Colonic mucosa (tissue), 4 donors: ENCODE measurements around the gene C11orf91. TPM values are rescaled to one million over a fixed set of nuclear protein-coding genes. Genes with fewer than 3 reads are reported as not detected.

ENCODE experiments used
- DNase-seq: peaks from one replicate; pipeline ENCODE4 v3.0.0-alpha.2; 2020
- H3K27ac ChIP-seq: fragments of 200-600 bp; one replicate; pipeline ENCODE4 v1.8.0; 2021
- H3K27me3 ChIP-seq: fragments of 200-600 bp; one replicate; pipeline ENCODE4 v1.8.0; 2021
- H3K36me3 ChIP-seq: fragments of 200-600 bp; one replicate; pipeline ENCODE4 v1.8.0; 2021
- H3K4me1 ChIP-seq: fragments of 200-600 bp; one replicate; pipeline ENCODE4 v1.8.0; 2021; ENCODE audit warnings: mild to moderate bottlenecking
- H3K4me3 ChIP-seq: fragments of 200-600 bp; one replicate; pipeline ENCODE4 v1.8.0; 2021
- H3K9ac ChIP-seq, 2 donors: one replicate each; pipeline ENCODE4 v1.7.0; 2013; ENCODE audit warnings: control low read depth in 2 of 2, low read depth in 2 of 2, low read length in 2 of 2
- H3K9me3 ChIP-seq: fragments of 200-600 bp; one replicate; pipeline ENCODE4 v1.8.0; 2021
- intact Hi-C: fragments of 100-400 bp; cut with DNase I; formaldehyde crosslinking; loops from one replicate; pipeline ENCODE4 v1.14.1; 2022
- total RNA-seq, 2 donors: library from RNA; stranded (reverse); fragmentation: NEBNext Ultra II Directional in 1 of 2; extraction: Animal tissue kit (Norgen Biotek cat#: 25700) in 1 of 2; gene quantifications; one replicate each; pipeline ENCODE4 v1.2.1, GENCODE V29; 2021
- TF ChIP-seq, protein P1 (sequence below): fragments of 200-600 bp; IDR thresholded peaks from one replicate; pipeline ENCODE4 v1.8.0; 2022; ENCODE audit warnings: antibody characterized with exemption, mild to moderate bottlenecking
- donor health status: healthy.
- donor health status: DM: no; HTN: no; CAD: no.
- donor health status: DM: no; HTN: no; CAD: no.

C11orf91 gene
- total RNA-seq, 2 donors from 2014 or later: not detected

DNA sequence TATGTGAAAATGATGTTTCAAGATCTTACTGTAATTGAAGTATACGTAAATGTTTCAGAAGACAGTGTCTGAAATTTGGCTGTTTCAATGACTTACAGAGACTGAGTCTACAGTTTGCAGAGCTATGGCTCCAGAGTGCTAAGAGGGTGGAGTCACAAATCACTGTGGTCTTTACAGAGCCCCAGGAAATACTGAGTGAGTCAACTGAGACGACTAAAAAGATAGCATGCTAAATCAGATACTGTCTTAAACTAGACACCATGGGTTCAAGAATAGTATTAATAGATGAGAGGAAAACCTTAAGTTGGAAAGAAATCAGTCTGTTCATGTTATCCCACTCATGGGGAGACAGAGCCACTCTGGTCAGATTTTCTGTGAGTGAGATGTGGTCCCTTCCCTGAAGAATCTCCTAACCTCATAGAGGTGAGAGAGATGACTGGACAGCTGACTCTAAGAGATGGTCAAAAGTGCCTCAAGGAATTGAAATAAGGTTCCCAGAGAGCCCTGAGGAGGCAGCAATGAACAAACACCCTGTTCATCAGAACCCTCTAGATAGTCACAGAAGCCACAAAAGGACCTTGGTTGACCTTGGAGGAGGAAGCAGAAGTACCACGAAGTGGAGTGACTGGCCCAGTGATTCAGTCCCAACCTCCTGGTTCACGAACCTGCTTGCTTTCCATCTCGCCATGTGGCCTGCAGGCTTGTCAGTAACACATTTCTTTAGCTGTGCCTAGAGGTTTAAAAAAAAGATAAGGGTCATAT, 30.2 kb downstream of the C11orf91 start:
- H3K4me3 ChIP-seq: no peak overlapping the region
- TF ChIP-seq, protein P1, sequence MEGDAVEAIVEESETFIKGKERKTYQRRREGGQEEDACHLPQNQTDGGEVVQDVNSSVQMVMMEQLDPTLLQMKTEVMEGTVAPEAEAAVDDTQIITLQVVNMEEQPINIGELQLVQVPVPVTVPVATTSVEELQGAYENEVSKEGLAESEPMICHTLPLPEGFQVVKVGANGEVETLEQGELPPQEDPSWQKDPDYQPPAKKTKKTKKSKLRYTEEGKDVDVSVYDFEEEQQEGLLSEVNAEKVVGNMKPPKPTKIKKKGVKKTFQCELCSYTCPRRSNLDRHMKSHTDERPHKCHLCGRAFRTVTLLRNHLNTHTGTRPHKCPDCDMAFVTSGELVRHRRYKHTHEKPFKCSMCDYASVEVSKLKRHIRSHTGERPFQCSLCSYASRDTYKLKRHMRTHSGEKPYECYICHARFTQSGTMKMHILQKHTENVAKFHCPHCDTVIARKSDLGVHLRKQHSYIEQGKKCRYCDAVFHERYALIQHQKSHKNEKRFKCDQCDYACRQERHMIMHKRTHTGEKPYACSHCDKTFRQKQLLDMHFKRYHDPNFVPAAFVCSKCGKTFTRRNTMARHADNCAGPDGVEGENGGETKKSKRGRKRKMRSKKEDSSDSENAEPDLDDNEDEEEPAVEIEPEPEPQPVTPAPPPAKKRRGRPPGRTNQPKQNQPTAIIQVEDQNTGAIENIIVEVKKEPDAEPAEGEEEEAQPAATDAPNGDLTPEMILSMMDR: no peak
- H3K27ac ChIP-seq: no peak overlapping the region
- H3K4me1 ChIP-seq: no peaks in the 10 kb centered on the region
- H3K9me3 ChIP-seq: no peaks in the 10 kb centered on the region
- intact Hi-C loops: no loop called here
- no peak for DNase-seq
- H3K9ac ChIP-seq: no peak overlapping the region
- no peaks in the 10 kb centered on the region for H3K36me3 ChIP-seq
- H3K27me3 ChIP-seq: no peaks in the 10 kb centered on the region

DNA sequence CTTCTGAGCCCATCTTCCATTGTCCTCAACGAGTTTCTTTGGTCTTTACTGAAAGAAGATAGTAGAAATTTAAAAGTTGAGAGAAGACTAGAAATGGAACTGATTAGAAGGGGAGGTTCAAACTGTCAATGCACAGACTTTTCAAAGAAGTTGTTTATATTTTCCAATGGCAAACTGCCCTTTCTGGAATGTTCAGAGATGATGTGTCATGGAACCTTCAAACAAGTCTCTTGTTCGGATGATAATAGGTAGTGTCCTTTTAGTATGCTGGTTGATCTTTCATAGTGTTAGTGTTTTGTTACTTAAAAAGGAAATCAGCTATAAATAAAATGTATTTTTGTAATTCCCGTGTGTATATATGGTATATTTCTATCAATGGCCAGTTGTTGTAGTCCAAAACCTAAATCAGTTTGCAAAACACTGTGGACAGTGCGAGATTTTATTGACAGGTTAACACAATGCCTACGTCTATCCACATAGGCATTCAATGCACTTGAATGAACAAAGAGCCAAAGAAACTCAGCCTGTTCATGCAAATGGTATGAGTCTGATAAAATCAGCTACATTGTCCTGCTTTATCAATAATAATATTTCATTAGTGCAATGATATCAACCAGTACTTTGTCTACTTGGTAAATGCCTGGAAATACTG, 30.9 kb downstream of the C11orf91 start:
- intact Hi-C loops: no loop called here
- H3K4me3 ChIP-seq: no peak overlapping the region
- no peaks in the 10 kb centered on the region for H3K36me3 ChIP-seq
- no peaks in the 10 kb centered on the region for H3K27me3 ChIP-seq
- TF ChIP-seq, protein P1: no peak
- H3K27ac ChIP-seq: no peak overlapping the region
- H3K9ac ChIP-seq: no peak overlapping the region
- DNase-seq: no peak
- H3K4me1 ChIP-seq: no peaks in the 10 kb centered on the region
- no peaks in the 10 kb centered on the region for H3K9me3 ChIP-seq

DNA sequence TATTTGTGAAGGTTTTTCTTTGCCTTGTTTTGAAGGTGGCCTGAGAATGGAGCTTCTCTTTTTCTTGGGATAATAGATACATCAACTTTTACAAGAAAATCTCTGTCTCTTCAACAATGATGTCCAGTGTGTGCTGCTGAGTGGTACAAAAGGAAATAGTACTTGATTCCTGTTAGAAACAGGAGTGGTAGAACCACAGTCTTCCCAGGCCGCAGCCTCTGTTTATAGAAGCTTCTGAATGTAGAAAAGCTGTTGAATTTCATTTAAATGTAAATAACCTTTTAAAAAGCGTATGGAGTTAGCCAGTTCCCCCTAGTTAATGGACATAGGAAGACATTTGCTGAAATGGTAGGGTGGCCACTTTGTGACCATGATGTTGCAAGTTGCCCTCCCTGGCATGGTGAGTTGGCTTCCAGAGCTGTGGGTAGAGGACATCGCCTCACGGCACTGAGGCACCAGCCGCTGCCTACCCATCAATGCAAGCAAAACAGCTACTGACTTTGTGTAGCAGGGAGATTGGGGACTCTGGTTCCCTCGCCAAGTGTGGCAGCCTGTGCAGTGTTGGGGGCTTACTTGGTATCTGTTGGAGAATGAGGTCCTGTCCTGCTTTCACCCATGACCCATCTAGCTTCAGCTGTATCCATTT, 31.6 kb downstream of the C11orf91 start:
- Histone ChIP-seq H3K36me3 (no peaks in the 10 kb centered on the region), H3K27ac (no peak overlapping the region)

DNA sequence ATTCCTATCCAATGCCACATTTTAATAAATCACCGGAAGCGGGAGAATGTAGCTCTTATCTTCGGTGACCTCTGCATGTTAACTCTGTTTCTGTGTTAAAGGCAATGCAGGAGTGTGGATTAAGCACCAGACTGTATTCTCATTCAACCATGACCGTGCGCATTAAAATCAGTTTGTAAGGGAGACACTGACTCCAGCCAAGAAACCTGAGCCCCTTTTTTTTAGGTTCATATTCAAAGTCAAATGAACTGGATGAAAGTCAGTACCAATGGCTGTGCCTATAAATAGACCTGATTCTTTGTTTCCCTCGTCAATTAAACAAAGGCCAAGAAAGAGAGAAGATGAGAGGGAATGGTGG, 32.2 kb downstream of the C11orf91 start:
- intact Hi-C loops: no loop called here
- H3K36me3 ChIP-seq: no peaks in the 10 kb centered on the region
- no peaks in the 10 kb centered on the region for H3K4me1 ChIP-seq
- no peak for DNase-seq
- no peaks in the 10 kb centered on the region for H3K9me3 ChIP-seq
- TF ChIP-seq, protein P1: no peak
- H3K27ac ChIP-seq: no peak overlapping the region
- H3K9ac ChIP-seq: no peak overlapping the region
- no peak overlapping the region for H3K4me3 ChIP-seq
- no peaks in the 10 kb centered on the region for H3K27me3 ChIP-seq

More for the DNA sequence above, 31.6 kb downstream of the C11orf91 start:
- no peak overlapping the region for H3K9ac ChIP-seq
- H3K4me1 ChIP-seq: no peaks in the 10 kb centered on the region
- no peak for DNase-seq
- intact Hi-C loops: no loop called here
- TF ChIP-seq, protein P1: no peak
- no peaks in the 10 kb centered on the region for H3K27me3 ChIP-seq
- H3K9me3 ChIP-seq: no peaks in the 10 kb centered on the region
- no peak overlapping the region for H3K4me3 ChIP-seq

DNA sequence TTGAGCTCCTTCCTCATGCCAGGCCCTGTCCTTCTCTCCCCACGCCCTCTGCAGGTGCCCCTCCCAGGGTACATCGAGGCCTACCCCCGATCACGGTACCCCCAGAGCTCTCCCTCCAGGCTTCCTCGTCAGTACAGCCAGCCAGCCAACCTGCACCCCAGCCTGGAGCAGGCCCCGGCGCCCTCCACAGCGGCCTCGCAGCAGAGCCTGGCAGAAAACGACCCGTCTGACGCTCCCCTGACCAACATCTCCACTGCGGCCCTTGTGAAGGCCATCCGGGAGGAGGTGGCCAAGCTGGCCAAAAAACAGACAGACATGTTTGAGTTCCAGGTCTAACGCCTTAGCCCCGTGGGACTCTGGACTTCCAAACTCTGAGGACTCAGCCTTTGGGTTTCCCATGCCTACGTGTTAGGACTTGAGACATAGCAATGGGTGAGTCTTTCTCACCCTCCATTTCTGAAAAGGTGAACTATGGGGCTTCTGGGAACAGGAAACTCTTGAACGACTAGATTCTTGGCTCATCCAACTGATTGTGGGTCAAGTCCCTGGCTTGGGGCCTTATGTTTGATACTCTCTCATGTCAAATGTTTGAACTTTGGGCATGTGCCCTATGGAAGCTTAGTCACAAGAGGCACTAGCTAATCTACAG, 32.7 kb downstream of the C11orf91 start:
- Histone ChIP-seq H3K9me3 (no peaks in the 10 kb centered on the region), H3K9ac (no peak overlapping the region), H3K4me1 (no peaks in the 10 kb centered on the region), H3K27ac (no peak overlapping the region), H3K4me3 (no peak overlapping the region), H3K36me3 (no peaks in the 10 kb centered on the region), H3K27me3 (no peaks in the 10 kb centered on the region)
- intact Hi-C loops: no loop called here
- TF ChIP-seq, protein P1: no peak
- DNase-seq: no peak
